Mesendoderm (in vitro differentiated cells): ENCODE data around the gene PIEZO2.
A peak's percentile ranks its signal among the peaks of the same experiment; 100 is the strongest.
"Not testable (repeated sequence)": the region's sequence is repeated elsewhere in the genome, so short reads cannot be mapped to it uniquely, and the experiment has no call there.

Experiments
- DNase-seq: peaks from one replicate; pipeline ENCODE4 v3.0.0; 2013
- H2AK5ac ChIP-seq: 2 replicates; pipeline ENCODE4 v1.6.1; 2013; ENCODE audit warnings: low read length, inconsistent platforms
- H2BK120ac ChIP-seq: 2 replicates; pipeline ENCODE4 v1.6.1; 2013; ENCODE audit warnings: low read depth, mild to moderate bottlenecking, low read length, moderate library complexity, mixed read lengths
- H2BK15ac ChIP-seq: replicated peaks from 2 replicates; pipeline ENCODE4 v1.6.1; 2013; ENCODE audit warnings: low read depth, mild to moderate bottlenecking, moderate library complexity
- H2BK5ac ChIP-seq: 2 replicates; pipeline ENCODE4 v1.6.1; 2013; ENCODE audit warnings: low read length, inconsistent platforms
- H3K18ac ChIP-seq: 2 replicates; pipeline ENCODE4 v1.6.1; 2013; ENCODE audit warnings: mild to moderate bottlenecking, low read length, mixed read lengths
- H3K23ac ChIP-seq: one replicate; pipeline ENCODE4 v1.6.1; 2013; ENCODE audit warnings: low read length
- H3K27ac ChIP-seq: 2 replicates; pipeline ENCODE4 v1.5.1; 2013; ENCODE audit warnings: low read depth, mild to moderate bottlenecking, inconsistent platforms, low read length, moderate library complexity
- H3K27me3 ChIP-seq: 2 replicates; pipeline ENCODE4 v1.6.1; 2013; ENCODE audit warnings: low read length, control low read depth, mild to moderate bottlenecking, inconsistent platforms; ENCODE audit not compliant: insufficient read depth, poor library complexity
- H3K36me3 ChIP-seq: 2 replicates; pipeline ENCODE4 v1.6.1; 2013; ENCODE audit warnings: low read length, inconsistent platforms; ENCODE audit not compliant: control insufficient read depth, insufficient read depth
- H3K4ac ChIP-seq: one replicate; pipeline ENCODE4 v1.6.1; 2013; ENCODE audit warnings: low read depth, mild to moderate bottlenecking, low read length, moderate library complexity
- H3K4me1 ChIP-seq: 2 replicates; pipeline ENCODE4 v1.6.1; 2013; ENCODE audit warnings: low read depth, low read length, inconsistent platforms; ENCODE audit not compliant: control insufficient read depth
- H3K4me2 ChIP-seq: 2 replicates; pipeline ENCODE4 v1.6.1; 2013; ENCODE audit warnings: low read length
- H3K4me3 ChIP-seq: 2 replicates; pipeline ENCODE4 v1.5.1; 2013; ENCODE audit warnings: mild to moderate bottlenecking, low read length
- H3K56ac ChIP-seq: one replicate; pipeline ENCODE4 v1.6.1; 2013; ENCODE audit warnings: low read length
- H3K79me1 ChIP-seq: 2 replicates; pipeline ENCODE4 v1.6.1; 2013; ENCODE audit warnings: low read length, inconsistent platforms
- H3K79me2 ChIP-seq: 2 replicates; pipeline ENCODE4 v1.6.1; 2013; ENCODE audit warnings: mild to moderate bottlenecking, low read length; ENCODE audit not compliant: control insufficient read depth, insufficient read depth
- H3K9ac ChIP-seq: 2 replicates; pipeline ENCODE4 v1.6.1; 2013; ENCODE audit warnings: low read length, inconsistent platforms
- H4K5ac ChIP-seq: one replicate; pipeline ENCODE4 v1.6.1; 2013; ENCODE audit warnings: low read length
- H4K8ac ChIP-seq: one replicate; pipeline ENCODE4 v1.6.1; 2013; ENCODE audit warnings: low read depth, mild to moderate bottlenecking, control low read depth, low read length, moderate library complexity
- WGBS: extraction: QIAGEN DNeasy Blood & Tissue Kit; methylation state at CpG from one replicate; pipeline ENCODE4 v1.1.7; 2013; ENCODE audit warnings: low lambda C conversion rate, missing lambda C conversion rate; ENCODE audit not compliant: insufficient coverage; ENCODE audit errors: extremely low coverage; 5-methylcytosine and 5-hydroxymethylcytosine counted together

The PIEZO2 gene

DNA sequence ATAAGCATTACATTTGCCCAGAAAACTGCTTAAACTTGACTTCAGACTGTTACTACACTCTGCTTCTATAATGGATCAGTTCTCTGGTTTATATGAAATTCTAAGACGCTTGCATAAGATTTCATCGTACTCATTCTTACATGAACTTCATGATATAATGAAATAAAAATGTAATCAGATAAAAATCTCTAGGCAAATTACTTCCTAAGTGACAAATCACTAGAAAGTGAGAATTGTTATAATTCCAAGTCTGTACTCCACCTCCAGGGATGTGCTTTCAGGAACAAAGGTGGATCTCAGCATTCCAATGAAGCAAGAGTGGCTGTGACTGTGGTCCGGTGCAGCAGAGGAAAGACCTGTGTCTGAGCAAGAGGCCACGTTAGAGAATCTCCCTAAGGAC lies 226.2 kb downstream of the PIEZO2 start:
- no peak overlapping the region for H4K8ac ChIP-seq
- no peaks in the 10 kb centered on the region for H3K79me1 ChIP-seq
- no peak overlapping the region for H3K56ac ChIP-seq
- H3K4me3 ChIP-seq = no peak overlapping the region
- no CpG with 5 or more reads among the region's 4 CpGs for WGBS
- H3K79me2 ChIP-seq = no peaks in the 10 kb centered on the region
- H3K4me2 ChIP-seq = no peak overlapping the region
- H3K23ac ChIP-seq = no peak overlapping the region
- no peaks in the 10 kb centered on the region for H3K36me3 ChIP-seq
- no peaks in the 10 kb centered on the region for H3K27me3 ChIP-seq
- H2BK15ac ChIP-seq = no peak overlapping the region
- H2BK5ac ChIP-seq = no peak overlapping the region
- no peak overlapping the region for H3K4ac ChIP-seq
- H3K4me1 ChIP-seq = peaks cover 6% of the 10 kb centered on the region
- H2BK120ac ChIP-seq = no peak overlapping the region
- H3K27ac ChIP-seq = no peak overlapping the region
- H2AK5ac ChIP-seq = no peak overlapping the region
- no peak overlapping the region for H3K9ac ChIP-seq
- DNase-seq = peak; percentile 29
- no peak overlapping the region for H4K5ac ChIP-seq
- H3K18ac ChIP-seq = no peak overlapping the region

DNA sequence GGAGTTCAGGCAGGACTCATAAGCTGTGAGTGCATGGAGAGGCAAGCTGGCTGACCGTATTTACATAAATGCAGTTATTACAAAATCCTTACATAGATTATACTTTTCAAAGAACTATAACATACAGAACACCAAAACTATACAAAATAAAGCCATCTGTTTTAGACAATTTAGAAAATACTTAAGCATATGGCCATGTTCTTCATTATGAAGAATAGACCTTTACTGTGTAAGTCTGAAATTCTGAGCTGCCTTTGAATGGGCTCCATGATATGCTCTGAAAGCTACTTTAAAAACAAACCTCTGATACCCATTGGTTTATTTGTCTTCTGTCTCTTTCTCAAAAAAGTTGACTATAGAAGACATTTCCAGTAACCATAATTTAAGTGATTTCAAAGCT lies 226.7 kb downstream of the PIEZO2 start:
- H3K56ac ChIP-seq = peak overlapping the region; percentile 74
- H4K5ac ChIP-seq, H3K79me1 ChIP-seq, H3K79me2 ChIP-seq, H3K4me3 ChIP-seq, DNase-seq, H3K4ac ChIP-seq, H4K8ac ChIP-seq, H3K18ac ChIP-seq, H2BK15ac ChIP-seq, H3K27me3 ChIP-seq, H3K4me1 ChIP-seq, H3K4me2 ChIP-seq, H2BK120ac ChIP-seq, H3K27ac ChIP-seq, H3K36me3 ChIP-seq: not testable (repeated sequence)
- H2BK5ac ChIP-seq = peak overlapping the region; percentile 93
- peak overlapping the region; percentile 37 for H3K23ac ChIP-seq
- WGBS = no CpG with 5 or more reads among the region's 1 CpG
- H2AK5ac ChIP-seq = peak overlapping the region; percentile 98
- peak overlapping the region; percentile 46 for H3K9ac ChIP-seq

DNA sequence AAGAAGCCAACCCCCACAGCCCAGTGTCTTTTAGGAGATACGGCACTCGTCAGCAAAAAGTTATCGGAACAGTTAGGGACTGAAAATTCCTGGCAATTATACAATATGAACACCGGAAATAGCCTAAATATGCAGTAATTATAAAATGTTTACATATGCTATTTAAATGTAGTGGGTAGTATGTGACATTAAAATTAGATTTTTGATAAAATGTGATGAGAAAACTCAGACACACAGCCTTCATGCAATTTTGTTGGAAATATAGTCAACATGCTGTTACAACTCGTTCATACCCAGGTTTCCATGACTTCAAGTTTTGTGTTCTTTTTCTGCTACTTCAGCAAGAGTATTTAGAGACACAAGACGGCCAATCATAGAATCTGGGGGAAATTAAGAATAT lies 229.1 kb downstream of the PIEZO2 start:
- H4K5ac ChIP-seq, H3K9ac ChIP-seq, H2BK15ac ChIP-seq, H2BK120ac ChIP-seq, H3K56ac ChIP-seq, H3K4ac ChIP-seq, H3K79me1 ChIP-seq, H3K4me1 ChIP-seq, H3K27me3 ChIP-seq, H3K27ac ChIP-seq, H4K8ac ChIP-seq, H2AK5ac ChIP-seq, H3K18ac ChIP-seq, H3K4me2 ChIP-seq, H3K79me2 ChIP-seq, H3K23ac ChIP-seq, H3K4me3 ChIP-seq, H2BK5ac ChIP-seq, H3K36me3 ChIP-seq, DNase-seq: not testable (repeated sequence)
- WGBS = no CpG with 5 or more reads among the region's 6 CpGs

DNA sequence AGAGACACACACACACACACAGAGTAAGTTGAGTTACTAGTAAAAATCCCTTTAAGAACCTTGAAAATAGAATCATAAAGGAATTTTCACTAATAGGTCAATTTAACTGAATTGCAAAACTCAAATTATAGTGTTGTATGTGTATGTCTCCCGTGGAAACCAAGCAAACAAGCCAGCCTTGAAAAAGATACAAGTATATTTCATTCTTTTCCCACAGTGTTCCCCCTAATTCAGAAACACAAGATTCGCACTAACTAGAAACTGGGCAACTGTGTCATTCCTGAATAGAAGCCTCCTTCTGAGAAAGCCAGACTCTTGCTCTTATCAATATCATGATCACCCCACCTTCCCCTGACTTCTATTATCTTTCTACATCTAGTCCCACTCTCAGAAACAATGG lies 229.5 kb downstream of the PIEZO2 start:
- H2BK5ac ChIP-seq = no peak overlapping the region
- no peak overlapping the region for H3K23ac ChIP-seq
- H3K79me2 ChIP-seq = no peaks in the 10 kb centered on the region
- H3K79me1 ChIP-seq = no peaks in the 10 kb centered on the region
- H3K9ac ChIP-seq = no peak overlapping the region
- peaks cover 2% of the 10 kb centered on the region for H3K4me1 ChIP-seq
- DNase-seq = no peak
- H3K56ac ChIP-seq = no peak overlapping the region
- H2AK5ac ChIP-seq = no peak overlapping the region
- no peak overlapping the region for H2BK120ac ChIP-seq
- no peak overlapping the region for H3K18ac ChIP-seq
- WGBS = no CpG with 5 or more reads among the region's 2 CpGs
- no peak overlapping the region for H2BK15ac ChIP-seq
- no peaks in the 10 kb centered on the region for H3K27me3 ChIP-seq
- H3K27ac ChIP-seq = no peak overlapping the region
- H4K8ac ChIP-seq = no peak overlapping the region
- H3K4me2 ChIP-seq = no peak overlapping the region
- no peak overlapping the region for H3K4ac ChIP-seq
- no peaks in the 10 kb centered on the region for H3K36me3 ChIP-seq
- no peak overlapping the region for H4K5ac ChIP-seq
- no peak overlapping the region for H3K4me3 ChIP-seq

DNA sequence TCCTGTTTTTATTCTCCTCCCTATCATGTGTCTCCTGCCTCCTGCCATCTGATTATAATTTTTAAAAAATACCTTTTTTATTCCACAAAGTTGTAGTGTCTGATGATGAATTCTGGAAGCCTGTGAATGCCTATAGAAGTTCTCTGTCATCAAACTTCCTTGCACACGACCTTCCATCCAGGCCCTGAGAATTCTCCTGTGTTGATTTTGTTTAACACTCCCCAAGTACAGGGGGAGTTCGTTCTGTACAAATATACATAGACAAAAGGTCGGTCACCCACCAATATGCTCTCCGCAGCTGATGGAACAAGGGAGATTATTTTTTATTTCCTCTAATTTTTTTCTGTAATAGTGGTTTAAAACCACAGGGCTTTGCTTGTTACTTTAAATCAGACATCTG lies 232.5 kb downstream of the PIEZO2 start:
- Histone ChIP-seq H3K4me1 (no peaks in the 10 kb centered on the region), H3K9ac (no peak overlapping the region), H3K56ac (no peak overlapping the region), H2BK5ac (no peak overlapping the region), H3K4me2 (no peak overlapping the region), H2BK120ac (no peak overlapping the region), H2AK5ac (no peak overlapping the region), H3K23ac (no peak overlapping the region), H3K79me1 (no peaks in the 10 kb centered on the region), H3K4ac (no peak overlapping the region), H3K4me3 (no peak overlapping the region), H4K8ac (no peak overlapping the region), H3K27ac (no peak overlapping the region), H3K79me2 (no peaks in the 10 kb centered on the region), H3K18ac (no peak overlapping the region), H2BK15ac (no peak overlapping the region), H3K36me3 (no peaks in the 10 kb centered on the region), H4K5ac (no peak overlapping the region), H3K27me3 (no peaks in the 10 kb centered on the region)
- DNase-seq = no peak
- no CpG with 5 or more reads among the region's 4 CpGs for whole genome bisulfite sequencing

DNA sequence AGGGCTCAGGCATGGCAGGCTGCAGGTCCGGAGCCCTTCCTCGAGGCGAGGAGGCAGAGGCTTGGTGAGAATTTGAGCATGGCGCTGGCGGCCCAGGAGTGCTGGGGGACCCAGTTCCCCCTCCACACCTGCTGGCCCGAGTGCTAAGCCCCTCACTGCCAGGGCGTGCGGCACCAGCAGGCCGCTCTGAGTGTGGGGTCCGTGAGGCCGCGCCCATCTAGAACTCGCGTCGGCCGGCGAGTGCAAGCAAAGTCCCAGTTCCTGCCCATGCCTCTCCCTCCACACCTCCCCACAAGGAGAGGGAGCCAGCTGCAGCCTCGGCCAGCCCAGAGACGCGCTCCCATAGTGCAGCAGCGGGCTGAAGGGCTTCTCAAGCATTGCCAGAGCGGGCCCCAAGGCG lies 233.0 kb downstream of the PIEZO2 start:
- WGBS = no CpG with 5 or more reads among the region's 23 CpGs
- H3K79me2 ChIP-seq = no peaks in the 10 kb centered on the region

More for the DNA sequence above, 233.0 kb downstream of the PIEZO2 start:
- Histone ChIP-seq H3K18ac (no peak overlapping the region), H3K4ac (no peak overlapping the region), H3K56ac (no peak overlapping the region), H3K4me1 (no peaks in the 10 kb centered on the region), H4K5ac (no peak overlapping the region), H3K27me3 (no peaks in the 10 kb centered on the region), H2BK15ac (no peak overlapping the region), H3K23ac (no peak overlapping the region), H3K36me3 (no peaks in the 10 kb centered on the region), H3K4me3 (no peak overlapping the region), H2BK5ac (no peak overlapping the region), H2BK120ac (no peak overlapping the region), H2AK5ac (no peak overlapping the region), H3K27ac (no peak overlapping the region), H4K8ac (no peak overlapping the region), H3K79me1 (no peaks in the 10 kb centered on the region), H3K4me2 (no peak overlapping the region), H3K9ac (no peak overlapping the region)
- DNase-seq = no peak
